Measurements from ENCODE around the gene APBB2. TPM values are rescaled to one million over a fixed set of nuclear protein-coding genes. Genes with fewer than 3 reads are reported as not detected.

Gene APBB2
- total RNA-seq, 2 experiments from 2014 or later = 0.22 TPM; not detected in 1

DNA sequence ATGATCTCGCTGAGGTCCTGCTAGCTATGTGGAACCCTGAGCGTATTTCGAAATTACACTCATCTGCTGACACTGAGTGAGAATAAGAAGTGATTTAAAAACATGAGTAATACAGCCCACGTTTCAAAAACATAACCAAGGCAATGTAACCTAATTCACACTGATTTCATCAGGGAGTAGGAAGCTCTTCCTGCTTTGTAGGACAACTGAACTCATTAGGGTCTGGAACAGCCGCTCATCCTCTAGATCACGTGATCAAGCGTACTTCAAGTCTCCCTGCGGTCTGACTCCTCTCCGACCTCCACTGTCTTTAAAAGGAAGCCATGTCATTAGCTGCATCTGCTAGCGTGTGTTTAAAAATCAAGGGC is 326.6 kb downstream of the APBB2 start:
- CTCF ChIA-PET = no interaction called here
- Histone ChIP-seq H3K4me3 (ENCODE audit: low read length) (no peak overlapping the region), H3K4me1 (ENCODE audit: insufficient read depth, low read length) (no peaks in the 10 kb centered on the region), H3K27me3 (ENCODE audit: control insufficient read depth in 1 of 2, insufficient read depth in 2 of 2, low read length in 2 of 2) (no peaks in the 10 kb centered on the region), H3K9me3 (ENCODE audit: control insufficient read depth in 1 of 2, insufficient read depth in 1 of 2, low read length in 2 of 2) (no peaks in the 10 kb centered on the region), H3K36me3 (ENCODE audit: insufficient read depth, low read length) (no peaks in the 10 kb centered on the region), H3K27ac (ENCODE audit: low read depth in 1 of 2, low read length in 2 of 2) (no peak overlapping the region)
- intact Hi-C loops (cut with DNase I, micrococcal nuclease) = no loop called here
- H3K36me3 Mint-ChIP-seq (ENCODE audit: low read depth) = no peaks in the 10 kb centered on the region
- no peaks in the 10 kb centered on the region for H3K9me3 Mint-ChIP-seq
- H3K27ac Mint-ChIP-seq = no peak overlapping the region
- TF ChIP-seq, protein P1, sequence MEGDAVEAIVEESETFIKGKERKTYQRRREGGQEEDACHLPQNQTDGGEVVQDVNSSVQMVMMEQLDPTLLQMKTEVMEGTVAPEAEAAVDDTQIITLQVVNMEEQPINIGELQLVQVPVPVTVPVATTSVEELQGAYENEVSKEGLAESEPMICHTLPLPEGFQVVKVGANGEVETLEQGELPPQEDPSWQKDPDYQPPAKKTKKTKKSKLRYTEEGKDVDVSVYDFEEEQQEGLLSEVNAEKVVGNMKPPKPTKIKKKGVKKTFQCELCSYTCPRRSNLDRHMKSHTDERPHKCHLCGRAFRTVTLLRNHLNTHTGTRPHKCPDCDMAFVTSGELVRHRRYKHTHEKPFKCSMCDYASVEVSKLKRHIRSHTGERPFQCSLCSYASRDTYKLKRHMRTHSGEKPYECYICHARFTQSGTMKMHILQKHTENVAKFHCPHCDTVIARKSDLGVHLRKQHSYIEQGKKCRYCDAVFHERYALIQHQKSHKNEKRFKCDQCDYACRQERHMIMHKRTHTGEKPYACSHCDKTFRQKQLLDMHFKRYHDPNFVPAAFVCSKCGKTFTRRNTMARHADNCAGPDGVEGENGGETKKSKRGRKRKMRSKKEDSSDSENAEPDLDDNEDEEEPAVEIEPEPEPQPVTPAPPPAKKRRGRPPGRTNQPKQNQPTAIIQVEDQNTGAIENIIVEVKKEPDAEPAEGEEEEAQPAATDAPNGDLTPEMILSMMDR (IDR thresholded peaks at IDR 0.05) = no peak
- H3K27me3 Mint-ChIP-seq = peaks cover 10% of the 10 kb centered on the region
- H3K4me3 Mint-ChIP-seq = no peak overlapping the region
- POLR2A ChIA-PET = no interaction called here
- ATAC-seq (ENCODE audit: poor library complexity) = no peak
- H3K4me1 Mint-ChIP-seq (ENCODE audit: low read depth) = peaks cover 4% of the 10 kb centered on the region
- peak in 1 of 14 experiments; percentile 7 for DNase-seq

DNA sequence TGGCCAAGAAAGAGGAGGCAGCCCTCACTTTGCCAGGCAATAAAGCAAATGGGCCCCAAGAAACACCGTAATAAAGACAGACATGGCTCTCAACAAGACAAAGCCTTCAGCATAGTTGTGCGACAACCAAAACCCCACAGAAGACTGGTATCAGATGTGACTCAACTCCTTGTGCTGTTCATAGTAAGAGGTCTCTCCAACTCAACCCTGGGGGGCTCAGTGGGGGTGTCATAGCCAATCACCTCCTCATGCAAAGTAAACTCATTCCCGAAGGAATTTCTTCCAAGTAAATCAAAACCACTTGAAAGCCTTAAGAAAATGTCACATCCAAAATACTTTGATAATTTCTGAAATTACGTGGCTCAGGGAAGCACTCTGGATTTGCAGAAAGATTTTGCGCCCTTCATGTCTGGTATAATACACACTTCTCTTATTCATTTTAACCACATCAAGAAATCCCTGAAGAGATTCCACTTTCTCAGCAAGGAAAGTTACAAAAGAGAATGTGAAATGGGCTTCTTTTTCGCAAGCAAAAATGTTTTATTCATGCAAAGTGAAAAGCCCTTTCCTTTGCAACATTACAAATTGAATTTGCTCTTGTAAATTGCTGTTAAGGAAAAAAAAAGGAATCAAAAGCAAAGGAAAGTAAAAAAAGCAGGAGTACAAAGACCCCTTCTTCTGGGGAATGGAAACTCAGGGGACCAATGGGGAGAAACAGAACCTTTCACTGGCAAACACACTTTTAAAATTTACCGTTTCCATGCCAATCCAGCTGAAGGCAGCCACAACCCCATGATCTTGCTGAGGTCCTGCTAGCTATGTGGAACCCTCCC is 327.2 kb downstream of the APBB2 start:
- Mint-ChIP-seq H3K36me3 (ENCODE audit: low read depth) (no peaks in the 10 kb centered on the region), H3K27ac (no peak overlapping the region)
- CTCF ChIA-PET = no interaction called here

DNA sequence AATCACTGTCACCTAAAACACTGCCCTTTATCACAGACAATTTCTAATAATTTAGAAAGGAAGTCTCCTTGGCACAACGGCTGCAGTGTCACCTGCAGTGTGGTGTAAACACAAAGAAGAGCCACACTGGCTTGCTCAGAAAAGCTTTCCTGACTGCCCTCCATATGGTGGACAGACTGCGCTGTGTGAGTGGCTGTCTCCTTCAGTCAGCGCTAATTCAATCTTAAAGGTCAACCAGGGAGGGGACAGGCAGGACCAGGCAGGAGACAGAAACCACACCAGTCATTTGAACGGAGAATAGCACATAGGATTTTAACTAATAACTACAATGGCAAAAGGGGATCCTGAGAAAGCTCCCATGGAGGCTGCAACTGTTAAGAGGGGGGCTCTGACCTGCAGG is 332.5 kb downstream of the APBB2 start:
- H3K4me1 Mint-ChIP-seq (ENCODE audit: low read depth) = no peaks in the 10 kb centered on the region
- ATAC-seq (ENCODE audit: poor library complexity) = no peak
- POLR2A ChIA-PET = no interaction called here
- no peak overlapping the region for H3K27ac ChIP-seq (ENCODE audit: low read depth in 1 of 2, low read length in 2 of 2)
- TF ChIP-seq, protein P1 (IDR thresholded peaks at IDR 0.05) = no peak
- no peaks in the 10 kb centered on the region for H3K4me1 ChIP-seq (ENCODE audit: insufficient read depth, low read length)
- peaks cover 47% of the 10 kb centered on the region for H3K27me3 Mint-ChIP-seq
- no peaks in the 10 kb centered on the region for H3K9me3 Mint-ChIP-seq
- no peak overlapping the region for H3K4me3 ChIP-seq (ENCODE audit: low read length)
- no peak overlapping the region for H3K27ac Mint-ChIP-seq
- CTCF ChIA-PET = no interaction called here
- no peaks in the 10 kb centered on the region for H3K36me3 ChIP-seq (ENCODE audit: insufficient read depth, low read length)
- H3K27me3 ChIP-seq (ENCODE audit: control insufficient read depth in 1 of 2, insufficient read depth in 2 of 2, low read length in 2 of 2) = peaks cover 0 to 4% of the 10 kb centered on the region in 2 experiments
- H3K4me3 Mint-ChIP-seq = no peak overlapping the region
- intact Hi-C loops (cut with DNase I, micrococcal nuclease) = no loop called here
- no peaks in the 10 kb centered on the region for H3K36me3 Mint-ChIP-seq (ENCODE audit: low read depth)
- no peak for DNase-seq
- no peaks in the 10 kb centered on the region for H3K9me3 ChIP-seq (ENCODE audit: control insufficient read depth in 1 of 2, insufficient read depth in 1 of 2, low read length in 2 of 2)

More for the DNA sequence above, 327.2 kb downstream of the APBB2 start:
- ATAC-seq (ENCODE audit: poor library complexity) (no peak), DNase-seq (no peak)
- H3K9me3 Mint-ChIP-seq = no peaks in the 10 kb centered on the region
- Histone ChIP-seq H3K9me3 (ENCODE audit: control insufficient read depth in 1 of 2, insufficient read depth in 1 of 2, low read length in 2 of 2) (no peaks in the 10 kb centered on the region), H3K4me1 (ENCODE audit: insufficient read depth, low read length) (no peaks in the 10 kb centered on the region), H3K36me3 (ENCODE audit: insufficient read depth, low read length) (no peaks in the 10 kb centered on the region), H3K27me3 (ENCODE audit: control insufficient read depth in 1 of 2, insufficient read depth in 2 of 2, low read length in 2 of 2) (no peaks in the 10 kb centered on the region), H3K4me3 (ENCODE audit: low read length) (no peak overlapping the region), H3K27ac (ENCODE audit: low read depth in 1 of 2, low read length in 2 of 2) (no peak overlapping the region)
- no peak overlapping the region for H3K4me3 Mint-ChIP-seq
- intact Hi-C loops (cut with DNase I, micrococcal nuclease) = no loop called here
- POLR2A ChIA-PET = no interaction called here
- H3K27me3 Mint-ChIP-seq = peaks cover 16% of the 10 kb centered on the region
- peaks cover 4% of the 10 kb centered on the region for H3K4me1 Mint-ChIP-seq (ENCODE audit: low read depth)
- TF ChIP-seq, protein P1 (IDR thresholded peaks at IDR 0.05) = no peak
